Peyer's patch (tissue), 4 donors: ENCODE results near the gene MYO1D.

ENCODE experiments used
- CTCF ChIP-seq, 6 experiments: fragments of 450-650 bp in 4 of 6; fragments of 200-600 bp in 2 of 6; sonication (generic) in 1 of 6; IDR thresholded peaks; one replicate each; pipeline ENCODE4 v1.5.1; 2017 to 2019; ENCODE audit warnings: antibody characterized with exemption in 6 of 6, mild to moderate bottlenecking in 3 of 6, moderate library complexity in 1 of 6
- POLR2A ChIP-seq, 2 donors: fragments of 450-650 bp; IDR thresholded peaks; one replicate each; pipeline ENCODE4 v1.5.1; 2017; ENCODE audit warnings: antibody characterized with exemption in 2 of 2, mild to moderate bottlenecking in 2 of 2, moderate library complexity in 2 of 2

- TF ChIP-seq CTCF (IDR thresholded peaks at IDR 0.05) = no peak
- no peak for TF ChIP-seq POLR2A (IDR thresholded peaks at IDR 0.05)
These were observed 380.4 kb downstream of the MYO1D start for GRCh38 chr17:32496395-32497073.
